GM12878 (cell line): ENCODE results near the gene ZBTB5. TPM values are rescaled to one million over a fixed set of nuclear protein-coding genes. Genes with fewer than 3 reads are reported as not detected.

Source experiments
- ATAC-seq: fragments of 200-7000 bp; cut with Tn5 transposase; 3 replicates; pipeline ENCODE4 v1.9.1; 2020; ENCODE audit warnings: mild to moderate bottlenecking, moderate library complexity
- BruUV-seq: library from RNA; stranded (reverse); fragments of 400-500 nt; replicated peaks from 2 replicates; lab custom pipeline; 2021; lab: Mats Ljungman, UMichigan
- CTCF ChIA-PET: fragments of 300-600 bp; sonication (Branson Sonifier 250); formaldehyde crosslinking; extraction: SDS; loops from one replicate; lab custom pipeline; 2021; ENCODE audit warnings: inconsistent platforms; lab: Yijun Ruan, JAX
- POLR2A ChIA-PET: fragments of 350-600 bp; formaldehyde crosslinking; extraction: SDS; loops from one replicate; lab custom pipeline; 2021; ENCODE audit warnings: inconsistent platforms; lab: Charles Lee
- RAD21 ChIA-PET: fragments of 300-600 bp; sonication (Branson Sonifier 250); formaldehyde crosslinking; loops from one replicate; lab custom pipeline; 2023; ENCODE audit warnings: antibody characterized with exemption; ENCODE audit not compliant: unreplicated experiment; lab: Charles Lee
- SMC1A ChIA-PET: fragments of 300-600 bp; sonication (Branson Sonifier 250); formaldehyde crosslinking; loops from one replicate; lab custom pipeline; 2023; ENCODE audit not compliant: unreplicated experiment, uncharacterized antibody; lab: Charles Lee
- DNase-seq: peaks from one replicate; pipeline ENCODE4 v3.0.0-alpha.2; 2011; ENCODE audit warnings: low read depth, low spot score
- FAIRE-seq: peaks from 3 replicates; lab custom pipeline; 2011; peaks lifted over from hg19 to GRCh38; lab: Jason Lieb, UNC
- H2AFZ ChIP-seq: 2 replicates; pipeline ENCODE4 v1.6.0; 2011; ENCODE audit warnings: low read depth, low read length, control low read depth; ENCODE audit not compliant: control insufficient read depth
- H3K27ac ChIP-seq: 2 replicates; pipeline ENCODE4 v1.5.1; 2011; ENCODE audit warnings: control low read depth; ENCODE audit not compliant: control insufficient read depth, insufficient read depth
- H3K27me3 ChIP-seq, 2 experiments: replicated peaks in 1 of 2; 2 replicates each; pipeline versions ENCODE4 v1.6.0 to v1.6.1; 2011; ENCODE audit warnings: low read length in 1 of 2; ENCODE audit not compliant: control insufficient read depth in 2 of 2, insufficient read depth in 2 of 2
- H3K36me3 ChIP-seq, 2 experiments: 2 replicates each; pipeline ENCODE4 v1.5.1; 2011; ENCODE audit warnings: low read length in 1 of 2; ENCODE audit not compliant: control insufficient read depth in 2 of 2, insufficient read depth in 2 of 2
- H3K4me1 ChIP-seq: 2 replicates; pipeline ENCODE4 v1.6.1; 2011; ENCODE audit warnings: mild to moderate bottlenecking, low read length, moderate library complexity, mixed read lengths; ENCODE audit not compliant: control insufficient read depth, insufficient read depth
- H3K4me2 ChIP-seq: 2 replicates; pipeline ENCODE4 v1.6.0; 2011; ENCODE audit warnings: control low read depth; ENCODE audit not compliant: control insufficient read depth, insufficient read depth
- H3K4me3 ChIP-seq: fragments of 200-600 bp; sonication (generic); 2 replicates; pipeline ENCODE4 v1.5.1; 2016
- H3K79me2 ChIP-seq: 2 replicates; pipeline ENCODE4 v1.6.0; 2011; ENCODE audit warnings: low read length; ENCODE audit not compliant: control insufficient read depth, insufficient read depth
- H3K9ac ChIP-seq: 2 replicates; pipeline ENCODE4 v1.8.0; 2011; ENCODE audit warnings: low read length, control low read depth, mixed read lengths; ENCODE audit not compliant: control insufficient read depth, insufficient read depth
- H3K9me3 ChIP-seq: replicated peaks from 3 replicates; pipeline ENCODE4 v1.5.1; 2011; ENCODE audit warnings: mild to moderate bottlenecking, low read length; ENCODE audit not compliant: control insufficient read depth, insufficient read depth
- H4K20me1 ChIP-seq: 2 replicates; pipeline ENCODE4 v1.6.0; 2011; ENCODE audit not compliant: control insufficient read depth, insufficient read depth
- CHD2 ChIP-seq: IDR thresholded peaks from 2 replicates; pipeline ENCODE4 v1.6.1; 2011; ENCODE audit warnings: low read depth, low read length, improper control_type of control experiment, borderline replicate concordance
- CHD4 ChIP-seq: fragments of 200-600 bp; sonication (generic); IDR thresholded peaks from 2 replicates; pipeline ENCODE4 v1.6.1; 2016; ENCODE audit warnings: mild to moderate bottlenecking
- E4F1 ChIP-seq: fragments of 450-650 bp; IDR thresholded peaks from 2 replicates; pipeline ENCODE4 v1.6.1; 2018; ENCODE audit warnings: borderline replicate concordance, mild to moderate bottlenecking; ENCODE audit not compliant: partially characterized antibody
- ELK1 ChIP-seq: IDR thresholded peaks from 2 replicates; pipeline ENCODE4 v1.6.1; 2012; ENCODE audit warnings: low read depth, low read length, improper control_type of control experiment
- EP300 ChIP-seq, 2 experiments: fragments of 150-350 bp in 1 of 2; IDR thresholded peaks; 2 replicates each; pipeline ENCODE4 v1.6.1; 2011 to 2012; ENCODE audit warnings: low read depth in 2 of 2, low read length in 2 of 2, borderline replicate concordance in 1 of 2, improper control_type of control experiment in 1 of 2, inconsistent platforms in 1 of 2; ENCODE audit not compliant: control insufficient read depth in 1 of 2
- JUNB ChIP-seq: IDR thresholded peaks from 2 replicates; pipeline ENCODE4 v1.6.1; 2016; ENCODE audit warnings: antibody characterized with exemption, mild to moderate bottlenecking
- NFYB ChIP-seq: IDR thresholded peaks from 2 replicates; pipeline ENCODE4 v1.6.1; 2011; ENCODE audit warnings: low read depth, mild to moderate bottlenecking, low read length, improper control_type of control experiment, moderate library complexity; ENCODE audit not compliant: insufficient read depth
- PRDM15 ChIP-seq: fragments of 450-650 bp; formaldehyde crosslinking; IDR thresholded peaks from 2 replicates; pipeline ENCODE4 v1.4.0; 2020; ENCODE audit warnings: mild to moderate bottlenecking, moderate library complexity
- SMAD5 ChIP-seq: IDR thresholded peaks from 2 replicates; pipeline ENCODE4 v1.6.1; 2016; ENCODE audit warnings: antibody characterized with exemption, low read depth
- SREBF2 ChIP-seq: IDR thresholded peaks from 2 replicates; pipeline ENCODE4 v1.6.1; 2012; ENCODE audit warnings: mild to moderate bottlenecking, low read length
- TCF12 ChIP-seq: IDR thresholded peaks from 2 replicates; pipeline ENCODE4 v1.6.1; 2011; ENCODE audit warnings: low read depth, mild to moderate bottlenecking, low read length
- USF1 ChIP-seq: IDR thresholded peaks from 2 replicates; pipeline ENCODE4 v1.6.1; 2011; ENCODE audit warnings: borderline replicate concordance, low read depth, mild to moderate bottlenecking, moderate library complexity, mixed read lengths, low read length; ENCODE audit not compliant: insufficient read depth; ENCODE audit errors: extremely low read length
- ZNF274 ChIP-seq: IDR thresholded peaks from one replicate; pipeline ENCODE4 v1.8.0; 2011; ENCODE audit not compliant: insufficient read length, insufficient read depth
- whole genome bisulfite sequencing: methylation state at CpG from one replicate; pipeline ENCODE4 v1.1.6; 2016; ENCODE audit warnings: low lambda C conversion rate; ENCODE audit not compliant: insufficient replicate concordance, insufficient coverage; ENCODE audit errors: missing lambda C conversion rate; 5-methylcytosine and 5-hydroxymethylcytosine counted together
- in situ Hi-C: fragments of 300-500 bp; cut with MboI; formaldehyde crosslinking; loops from 9 replicates; pipeline ENCODE4 v1.14.3; 2018; ENCODE audit warnings: mixed read lengths
- intact Hi-C: fragments of 100-400 bp; cut with micrococcal nuclease; formaldehyde crosslinking; loops from one replicate; pipeline ENCODE4 v1.14.2; 2022; ENCODE audit not compliant: unreplicated experiment
- polyA plus RNA-seq, 11 experiments: library from polyadenylated mRNA; depleted of rRNA in 4 of 11; unstranded in 6 of 11; stranded (reverse) in 5 of 11; fragments of >200 nt; fragmentation: Nextera tagmentation in 4 of 11; fragmentation: Illumina TruSeq in 1 of 11; extraction: Ambion mirVana in 4 of 11; extraction: Trizol in 1 of 11; gene quantifications; 1 replicate in 1 of 11; 2 replicates in 10 of 11; pipeline versions ENCODE4 v1.2.1 to v1.2.3, GENCODE V29; 2011 to 2016; ENCODE audit warnings: inconsistent platforms in 2 of 11, missing spikeins in 2 of 11, low read depth in 1 of 11
- total RNA-seq, 4 experiments: library from RNA; depleted of rRNA in 3 of 4; stranded (reverse); fragments of >200 nt in 3 of 4; fragmentation: Illumina TruSeq in 1 of 4; extraction: Trizol in 1 of 4; gene quantifications; 2 replicates each; pipeline versions ENCODE4 v1.2.1 to v1.2.3, GENCODE V29; 2013 to 2021

Gene ZBTB5
- total and polyA plus RNA-seq, 10 of the 15 experiments (the other 5 are each of a cell fraction or from before 2014, with no cell fraction given), result 1.4 to 32.5 (median 12.1) TPM

- peak; percentile 74 for FAIRE-seq
- Histone ChIP-seq H3K79me2 (peaks cover 37% of the 10 kb centered on the region), H3K27me3 (no peaks in the 10 kb centered on the region), H3K27ac (peak overlapping the region; percentile 75), H2AFZ (peak overlapping the region; percentile 94), H3K9ac (peak overlapping the region; percentile 96), H3K4me1 (peaks cover 22% of the 10 kb centered on the region), H3K4me2 (peak overlapping the region; percentile 95), H3K9me3 (no peaks in the 10 kb centered on the region), H3K36me3 (peaks cover 7 to 8% of the 10 kb centered on the region in 2 experiments; a peak in 3 of 4 replicates), H3K4me3 (peak overlapping the region; percentile 97; the same call in 1 of the 2 replicates), H4K20me1 (0 out of 2 replicates have a peak, but pooled peaks cover 4% of the 10 kb centered on the region)
- in situ Hi-C loops, result no loop called here
- intact Hi-C loops, result no loop called here
- CTCF ChIA-PET, result interaction anchor here (1.4 to 1.8 kb wide), 3 partner anchors 10 to 80 kb away, joined by 3 to 7 read pairs (median 4); no protein-coding TSS in a partner anchor
- SMC1A ChIA-PET, result interaction anchor here (1.0 to 1.3 kb wide), 2 partner anchors 10 kb away, joined by 3 read pairs; no protein-coding TSS in a partner anchor
- ATAC-seq, result no peak
- POLR2A ChIA-PET, result interaction anchor here (1.0 to 1.4 kb wide), 5 partner anchors 9 to 42 kb away, joined by 3 to 5 read pairs (median 4); no protein-coding TSS in a partner anchor
- 37% methylated on average over 8 of the region's 8 CpGs for WGBS
- BruUV-seq, result TSS peak; percentile 80
- RAD21 ChIA-PET, result interaction anchor here (0.6 to 2.2 kb wide), 4 partner anchors 8 to 1802 kb away, joined by 3 to 7 read pairs (median 3); no protein-coding TSS in a partner anchor
- no peak for DNase-seq
- no peak for TF ChIP-seq ZNF274
- no peak for TF ChIP-seq E4F1
- TF ChIP-seq SREBF2, result no peak
- TF ChIP-seq SMAD5, result no peak
- TF ChIP-seq PRDM15 (CRISPR knock-in tag), result no peak
- TF ChIP-seq USF1, result peak; percentile 60
- TF ChIP-seq ELK1, result no peak
- TF ChIP-seq JUNB, result no peak
- TF ChIP-seq CHD2, result no peak
- 0 out of 2 replicates have a peak, but pooled peaks have one; percentile 36 for TF ChIP-seq NFYB
- TF ChIP-seq CHD4, result no peak
- TF ChIP-seq TCF12, result no peak
- TF ChIP-seq EP300 (IDR thresholded peaks at IDR 0.05; ENCODE audit: borderline replicate concordance in 1 of 2, control insufficient read depth in 1 of 2, low read depth in 2 of 2, low read length in 2 of 2), result no peak
These were observed 43.3 kb downstream of the ZBTB5 start for GRCh38 chr9:37421914-37422288.
